HepG2 (cell line): Measurements from ENCODE around the gene TCOF1. TPM values are rescaled to one million over a fixed set of nuclear protein-coding genes. Genes with fewer than 3 reads are reported as not detected.
A peak's percentile ranks its signal among the peaks of the same experiment; 100 is the strongest.

ENCODE experiments used
- ASH2L ChIP-seq: fragments of 300-600, 200-600 bp; sonication (generic); IDR thresholded peaks from 2 replicates; pipeline ENCODE4 v1.7.0; 2017; ENCODE audit warnings: low read depth, mild to moderate bottlenecking, moderate library complexity, mixed read lengths, low read length; ENCODE audit not compliant: insufficient read length
- ATF7 ChIP-seq, 2 experiments: fragments of 450-650 bp in 1 of 2; sonication (generic) in 1 of 2; formaldehyde crosslinking in 1 of 2; IDR thresholded peaks; 2 replicates each; pipeline versions ENCODE4 v1.4.0 to v1.6.1; 2016 to 2020; ENCODE audit warnings: antibody characterized with exemption in 1 of 2, mild to moderate bottlenecking in 1 of 2, missing genetic modification reagents in 1 of 2
- CHD4 ChIP-seq: fragments of 200-600 bp; sonication (generic); IDR thresholded peaks from 2 replicates; pipeline ENCODE4 v1.7.0; 2017; ENCODE audit warnings: mild to moderate bottlenecking, low read length, borderline replicate concordance
- DR1 ChIP-seq: sonication (generic); formaldehyde crosslinking; IDR thresholded peaks from 2 replicates; pipeline ENCODE4 v1.8.0; 2021; ENCODE audit warnings: mild to moderate bottlenecking, missing genetic modification reagents, inconsistent platforms
- HNF4A ChIP-seq: sonication (generic); formaldehyde crosslinking; IDR thresholded peaks from 2 replicates; pipeline ENCODE4 v1.4.0; 2020; ENCODE audit warnings: missing genetic modification reagents
- HNF4G ChIP-seq, 2 experiments: sonication (generic) in 1 of 2; formaldehyde crosslinking in 1 of 2; IDR thresholded peaks; 2 replicates each; pipeline versions ENCODE4 v1.4.0 to v1.6.1; 2011 to 2020; ENCODE audit warnings: borderline replicate concordance in 2 of 2, low read depth in 2 of 2, mild to moderate bottlenecking in 2 of 2, low read length in 1 of 2, missing genetic modification reagents in 1 of 2, moderate library complexity in 1 of 2
- KAT8 ChIP-seq: IDR thresholded peaks from 2 replicates; pipeline ENCODE4 v1.6.1; 2016; ENCODE audit warnings: missing genetic modification reagents, missing compliant biosample characterization
- KLF6 ChIP-seq: IDR thresholded peaks from 2 replicates; pipeline ENCODE4 v1.8.0; 2016; ENCODE audit warnings: missing biosample characterization, missing genetic modification reagents
- MAF1 ChIP-seq: sonication (generic); formaldehyde crosslinking; IDR thresholded peaks from 2 replicates; pipeline ENCODE4 v1.5.0; 2020; ENCODE audit warnings: missing genetic modification reagents, borderline replicate concordance
- MTA1 ChIP-seq: sonication (generic); formaldehyde crosslinking; IDR thresholded peaks from 2 replicates; pipeline ENCODE4 v1.4.0; 2020; ENCODE audit warnings: missing genetic modification reagents, mild to moderate bottlenecking, borderline replicate concordance
- NCOR1 ChIP-seq: fragments of 200-600 bp; sonication (generic); IDR thresholded peaks from 2 replicates; pipeline ENCODE4 v1.7.0; 2017; ENCODE audit warnings: antibody characterized with exemption, low read length, borderline replicate concordance
- NR2F6 ChIP-seq, 2 experiments: IDR thresholded peaks; 2 replicates each; pipeline ENCODE4 v1.6.1; 2016; ENCODE audit warnings: antibody characterized with exemption in 1 of 2, mild to moderate bottlenecking in 1 of 2
- RXRB ChIP-seq: IDR thresholded peaks from 2 replicates; pipeline ENCODE4 v1.6.1; 2016; ENCODE audit warnings: borderline replicate concordance, missing genetic modification reagents, missing compliant biosample characterization
- SNAPC2 ChIP-seq: sonication (generic); formaldehyde crosslinking; IDR thresholded peaks from 2 replicates; pipeline ENCODE4 v1.8.1; 2022; ENCODE audit warnings: mild to moderate bottlenecking, missing genetic modification reagents
- SRSF1 ChIP-seq: fragments of 200-400 bp; formaldehyde crosslinking; optimal IDR thresholded peaks from 2 replicates; pipeline ENCODE3; 2017; ENCODE audit warnings: mild to moderate bottlenecking, low read depth, low read length, moderate library complexity
- SUZ12 ChIP-seq: fragments of 150-350 bp; IDR thresholded peaks from 2 replicates; pipeline ENCODE4 v1.6.1; 2014; ENCODE audit warnings: low read depth, low read length
- TAF15 ChIP-seq: fragments of 200-400 bp; formaldehyde crosslinking; IDR thresholded peaks from one replicate; pipeline ENCODE4 v1.6.1; 2018; ENCODE audit warnings: mild to moderate bottlenecking, low read depth, low read length; ENCODE audit not compliant: poor library complexity, severe bottlenecking
- ZMYM3 ChIP-seq: sonication (generic); formaldehyde crosslinking; IDR thresholded peaks from 2 replicates; pipeline ENCODE4 v1.5.1; 2020; ENCODE audit warnings: mild to moderate bottlenecking, missing genetic modification reagents
- ZNF235 ChIP-seq: sonication (generic); formaldehyde crosslinking; IDR thresholded peaks from 2 replicates; pipeline ENCODE4 v1.8.1; 2023; ENCODE audit warnings: mild to moderate bottlenecking, missing genetic modification reagents, borderline replicate concordance
- ZNF501 ChIP-seq: sonication (generic); formaldehyde crosslinking; IDR thresholded peaks from 2 replicates; pipeline ENCODE4 v1.5.1; 2020; ENCODE audit warnings: mild to moderate bottlenecking, moderate library complexity, missing genetic modification reagents
- ZNF770 ChIP-seq: sonication (generic); formaldehyde crosslinking; IDR thresholded peaks from 2 replicates; pipeline ENCODE4 v1.5.0; 2020; ENCODE audit warnings: mild to moderate bottlenecking, missing genetic modification reagents
- polyA plus RNA-seq, 8 experiments: library from polyadenylated mRNA; depleted of rRNA in 3 of 8; stranded (reverse) in 7 of 8; unstranded in 1 of 8; fragments of >200 nt; fragmentation: Illumina TruSeq in 4 of 8; extraction: Trizol in 4 of 8; gene quantifications; 2 replicates each; pipeline versions ENCODE4 v1.2.1 to v1.2.3, GENCODE V29; 2011 to 2016; ENCODE audit warnings: low read depth in 4 of 8, missing spikeins in 1 of 8, mixed read lengths in 1 of 8; ENCODE audit not compliant: insufficient read depth in 1 of 8
- total RNA-seq, 5 experiments: library from RNA; depleted of rRNA; stranded (reverse); fragments of >200 nt; fragmentation: Illumina TruSeq; extraction: Trizol; gene quantifications; 2 replicates each; pipeline ENCODE4 v1.2.3, GENCODE V29; 2016; ENCODE audit warnings: low read depth in 1 of 5
- TF ChIP-seq, protein P1 (sequence below): sonication (generic); IDR thresholded peaks from 2 replicates; pipeline ENCODE4 v1.6.1; 2016; ENCODE audit warnings: low read depth, borderline replicate concordance
- TF ChIP-seq, protein P2 (sequence below): sonication (generic); formaldehyde crosslinking; IDR thresholded peaks from 2 replicates; pipeline ENCODE4 v1.4.0; 2020; ENCODE audit warnings: missing genetic modification reagents, borderline replicate concordance

TCOF1 gene
- total and polyA plus RNA-seq, 2 of the 13 experiments (the other 11 are each of a cell fraction or from before 2014, with no cell fraction given), result 10.1 to 41.6 TPM

GRCh38 chr5:150429410-150429873, 71.9 kb downstream of the TCOF1 start (continued):
- TF ChIP-seq MAF1 (CRISPR knock-in tag) (no peak), MTA1 (CRISPR knock-in tag) (peak; percentile 83; the same call in 1 of the 2 replicates), CHD4 (no peak), SNAPC2 (CRISPR knock-in tag) (no peak), KAT8 (no peak), ATF7 (IDR thresholded peaks at IDR 0.05) (peak; percentile 94), ATF7 (CRISPR knock-in tag; IDR thresholded peaks at IDR 0.05) (no peak), ZNF235 (CRISPR knock-in tag) (no peak), NCOR1 (peak; percentile 74; the same call in 1 of the 2 replicates), ZNF770 (CRISPR knock-in tag) (peak; percentile 64; the same call in 1 of the 2 replicates), SUZ12 (no peak), HNF4G (IDR thresholded peaks at IDR 0.05; ENCODE audit: borderline replicate concordance, low read depth, low read length) (peak; percentile 67), HNF4G (CRISPR knock-in tag; IDR thresholded peaks at IDR 0.05; ENCODE audit: borderline replicate concordance, low read depth) (peak; percentile 46; the same call in 1 of the 2 replicates), NR2F6 (IDR thresholded peaks at IDR 0.05) (peak; percentile 75), NR2F6 (CRISPR knock-in tag; IDR thresholded peaks at IDR 0.05) (peak; percentile 89), ZNF501 (no peak), SRSF1 (no peak), TAF15 (no peak), ZMYM3 (CRISPR knock-in tag) (peak; percentile 15; the same call in 1 of the 2 replicates), KLF6 (CRISPR knock-in tag) (no peak), HNF4A (CRISPR knock-in tag) (peak; percentile 87), ASH2L (no peak), RXRB (CRISPR knock-in tag) (0 out of 2 replicates have a peak, but pooled peaks have one; percentile 23), DR1 (CRISPR knock-in tag) (no peak)
- TF ChIP-seq, protein P1, sequence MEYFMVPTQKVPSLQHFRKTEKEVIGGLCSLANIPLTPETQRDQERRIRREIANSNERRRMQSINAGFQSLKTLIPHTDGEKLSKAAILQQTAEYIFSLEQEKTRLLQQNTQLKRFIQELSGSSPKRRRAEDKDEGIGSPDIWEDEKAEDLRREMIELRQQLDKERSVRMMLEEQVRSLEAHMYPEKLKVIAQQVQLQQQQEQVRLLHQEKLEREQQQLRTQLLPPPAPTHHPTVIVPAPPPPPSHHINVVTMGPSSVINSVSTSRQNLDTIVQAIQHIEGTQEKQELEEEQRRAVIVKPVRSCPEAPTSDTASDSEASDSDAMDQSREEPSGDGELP, result peak; percentile 80
- TF ChIP-seq, protein P2, sequence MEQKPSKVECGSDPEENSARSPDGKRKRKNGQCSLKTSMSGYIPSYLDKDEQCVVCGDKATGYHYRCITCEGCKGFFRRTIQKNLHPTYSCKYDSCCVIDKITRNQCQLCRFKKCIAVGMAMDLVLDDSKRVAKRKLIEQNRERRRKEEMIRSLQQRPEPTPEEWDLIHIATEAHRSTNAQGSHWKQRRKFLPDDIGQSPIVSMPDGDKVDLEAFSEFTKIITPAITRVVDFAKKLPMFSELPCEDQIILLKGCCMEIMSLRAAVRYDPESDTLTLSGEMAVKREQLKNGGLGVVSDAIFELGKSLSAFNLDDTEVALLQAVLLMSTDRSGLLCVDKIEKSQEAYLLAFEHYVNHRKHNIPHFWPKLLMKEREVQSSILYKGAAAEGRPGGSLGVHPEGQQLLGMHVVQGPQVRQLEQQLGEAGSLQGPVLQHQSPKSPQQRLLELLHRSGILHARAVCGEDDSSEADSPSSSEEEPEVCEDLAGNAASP (CRISPR knock-in tag), result 0 out of 2 replicates have a peak, but pooled peaks have one; percentile 18
